ENCODE measurements around the gene CFAP77.

DNA sequence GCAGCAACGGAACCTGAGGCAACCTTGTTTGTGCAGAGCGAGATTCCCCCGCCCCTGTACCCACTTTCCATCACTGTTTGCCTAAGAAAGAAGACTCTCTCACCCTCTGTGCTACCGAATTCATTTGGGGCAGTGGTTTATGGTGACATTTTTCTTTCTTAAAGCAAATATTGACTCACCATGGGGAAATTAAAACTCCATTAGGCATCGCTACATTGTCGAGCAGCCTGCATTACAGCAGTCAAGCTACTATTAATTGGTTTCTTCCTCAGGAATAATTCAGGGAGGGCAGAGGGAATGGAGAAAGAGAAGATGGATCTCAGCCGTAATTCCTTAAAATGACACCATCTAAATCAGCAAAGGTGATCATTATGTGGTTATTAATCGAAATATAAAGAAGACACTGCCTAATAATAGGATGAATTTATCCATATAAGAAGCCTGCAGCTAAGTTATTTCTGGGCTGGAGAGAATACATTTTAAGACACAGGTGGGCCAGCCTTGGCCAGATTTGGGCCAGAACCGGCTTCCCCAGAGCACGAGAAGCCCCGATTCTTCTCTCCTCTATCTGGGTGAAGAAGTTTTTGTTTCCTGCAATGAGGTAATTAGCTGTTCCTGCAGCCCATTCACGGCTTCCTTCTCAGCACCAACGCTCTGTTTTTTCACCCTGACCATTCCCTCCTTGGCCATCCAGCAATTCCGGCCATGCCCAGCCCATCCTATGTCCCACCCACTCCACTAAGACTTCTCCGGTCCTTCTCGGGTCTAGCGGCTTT lies 16.8 kb downstream of the CFAP77 start:
- TF ChIP-seq, protein P1, sequence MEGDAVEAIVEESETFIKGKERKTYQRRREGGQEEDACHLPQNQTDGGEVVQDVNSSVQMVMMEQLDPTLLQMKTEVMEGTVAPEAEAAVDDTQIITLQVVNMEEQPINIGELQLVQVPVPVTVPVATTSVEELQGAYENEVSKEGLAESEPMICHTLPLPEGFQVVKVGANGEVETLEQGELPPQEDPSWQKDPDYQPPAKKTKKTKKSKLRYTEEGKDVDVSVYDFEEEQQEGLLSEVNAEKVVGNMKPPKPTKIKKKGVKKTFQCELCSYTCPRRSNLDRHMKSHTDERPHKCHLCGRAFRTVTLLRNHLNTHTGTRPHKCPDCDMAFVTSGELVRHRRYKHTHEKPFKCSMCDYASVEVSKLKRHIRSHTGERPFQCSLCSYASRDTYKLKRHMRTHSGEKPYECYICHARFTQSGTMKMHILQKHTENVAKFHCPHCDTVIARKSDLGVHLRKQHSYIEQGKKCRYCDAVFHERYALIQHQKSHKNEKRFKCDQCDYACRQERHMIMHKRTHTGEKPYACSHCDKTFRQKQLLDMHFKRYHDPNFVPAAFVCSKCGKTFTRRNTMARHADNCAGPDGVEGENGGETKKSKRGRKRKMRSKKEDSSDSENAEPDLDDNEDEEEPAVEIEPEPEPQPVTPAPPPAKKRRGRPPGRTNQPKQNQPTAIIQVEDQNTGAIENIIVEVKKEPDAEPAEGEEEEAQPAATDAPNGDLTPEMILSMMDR (IDR thresholded peaks at IDR 0.05), result no peak
- TF ChIP-seq EP300 (IDR thresholded peaks at IDR 0.05; ENCODE audit: low read depth), result no peak
- TF ChIP-seq POLR2AphosphoS5 (IDR thresholded peaks at IDR 0.05), result no peak
- no peak for TF ChIP-seq POLR2A (IDR thresholded peaks at IDR 0.05)

Measured in transverse colon (tissue), 4 donors.